ENCODE measurements around the gene SPATA12. TPM values are rescaled to one million over a fixed set of nuclear protein-coding genes. Genes with fewer than 3 reads are reported as not detected.

SPATA12 gene
- total RNA-seq, 2 donors from 2014 or later, result not detected

- no peak for TF ChIP-seq CTCF (IDR thresholded peaks at IDR 0.05)
- no peak for DNase-seq (ENCODE audit: low spot score)
- ATAC-seq (ENCODE audit: insufficient number of reproducible peaks, low FRiP score, low read depth), result no peak
Observed at GRCh38 chr3:57038466-57039164, 21.8 kb upstream of the SPATA12 start.

GRCh38 chr3:57041674-57042073 lies 18.8 kb upstream of the SPATA12 start:
- peaks cover 0 to 5% of the 10 kb centered on the region in 2 donors for H3K4me1 ChIP-seq (ENCODE audit: control insufficient read depth in 1 of 2, low read depth in 2 of 2)
- H3K4me3 ChIP-seq, result no peak overlapping the region
- no peaks in the 10 kb centered on the region for H3K36me3 ChIP-seq
- H3K27ac ChIP-seq, result no peak overlapping the region
- DNase-seq (ENCODE audit: low spot score) (no peak), ATAC-seq (ENCODE audit: insufficient number of reproducible peaks, low FRiP score, low read depth) (no peak)
- no peak for TF ChIP-seq CTCF (IDR thresholded peaks at IDR 0.05)
- H3K9me3 ChIP-seq, result no peaks in the 10 kb centered on the region
- no peaks in the 10 kb centered on the region for H3K27me3 ChIP-seq (replicated peaks; ENCODE audit: insufficient read depth)

More at GRCh38 chr3:57038466-57039164, 21.8 kb upstream of the SPATA12 start:
- no peaks in the 10 kb centered on the region for H3K9me3 ChIP-seq
- no peak overlapping the region for H3K4me3 ChIP-seq
- peaks cover 0 to 5% of the 10 kb centered on the region in 2 donors for H3K4me1 ChIP-seq (ENCODE audit: control insufficient read depth in 1 of 2, low read depth in 2 of 2)
- no peak overlapping the region for H3K27ac ChIP-seq
- H3K36me3 ChIP-seq, result no peaks in the 10 kb centered on the region
- no peaks in the 10 kb centered on the region for H3K27me3 ChIP-seq (replicated peaks; ENCODE audit: insufficient read depth)

- ATAC-seq (ENCODE audit: insufficient number of reproducible peaks, low FRiP score, low read depth), result no peak
- H3K36me3 ChIP-seq, result no peaks in the 10 kb centered on the region
- no peak overlapping the region for H3K4me3 ChIP-seq
- TF ChIP-seq CTCF (IDR thresholded peaks at IDR 0.05), result no peak
- no peak overlapping the region for H3K27ac ChIP-seq
- no peaks in the 10 kb centered on the region for H3K9me3 ChIP-seq
- H3K4me1 ChIP-seq (ENCODE audit: control insufficient read depth in 1 of 2, low read depth in 2 of 2), result peaks cover 0 to 5% of the 10 kb centered on the region in 2 donors
- no peaks in the 10 kb centered on the region for H3K27me3 ChIP-seq (replicated peaks; ENCODE audit: insufficient read depth)
- DNase-seq (ENCODE audit: low spot score), result no peak
Observed at GRCh38 chr3:57043518-57043917, 16.9 kb upstream of the SPATA12 start.

- TF ChIP-seq CTCF (IDR thresholded peaks at IDR 0.05), result no peak
- ATAC-seq (ENCODE audit: insufficient number of reproducible peaks, low FRiP score, low read depth) (no peak), DNase-seq (ENCODE audit: low spot score) (no peak)
- Histone ChIP-seq H3K36me3 (no peaks in the 10 kb centered on the region), H3K4me3 (no peak overlapping the region), H3K27ac (no peak overlapping the region), H3K9me3 (no peaks in the 10 kb centered on the region), H3K27me3 (replicated peaks; ENCODE audit: insufficient read depth) (no peaks in the 10 kb centered on the region), H3K4me1 (ENCODE audit: control insufficient read depth in 1 of 2, low read depth in 2 of 2) (peaks cover 0 to 5% of the 10 kb centered on the region in 2 donors)
Observed at GRCh38 chr3:57046101-57046765, 14.2 kb upstream of the SPATA12 start.

- H3K27ac ChIP-seq, result no peak overlapping the region
- H3K4me3 ChIP-seq, result no peak overlapping the region
- TF ChIP-seq CTCF (IDR thresholded peaks at IDR 0.05), result no peak
- DNase-seq (ENCODE audit: low spot score) (no peak), ATAC-seq (ENCODE audit: insufficient number of reproducible peaks, low FRiP score, low read depth) (no peak)
- H3K27me3 ChIP-seq (replicated peaks; ENCODE audit: insufficient read depth), result no peaks in the 10 kb centered on the region
- H3K36me3 ChIP-seq, result no peaks in the 10 kb centered on the region
- H3K9me3 ChIP-seq, result no peaks in the 10 kb centered on the region
- H3K4me1 ChIP-seq (ENCODE audit: control insufficient read depth in 1 of 2, low read depth in 2 of 2), result no peaks in the 10 kb centered on the region
Observed at GRCh38 chr3:57048052-57048671, 12.3 kb upstream of the SPATA12 start.
